ENCODE data around the gene PEX5L. TPM values are rescaled to one million over a fixed set of nuclear protein-coding genes. Genes with fewer than 3 reads are reported as not detected.

The PEX5L gene
- total RNA-seq, 1 experiment from 2014 or later, result not detected

DNA sequence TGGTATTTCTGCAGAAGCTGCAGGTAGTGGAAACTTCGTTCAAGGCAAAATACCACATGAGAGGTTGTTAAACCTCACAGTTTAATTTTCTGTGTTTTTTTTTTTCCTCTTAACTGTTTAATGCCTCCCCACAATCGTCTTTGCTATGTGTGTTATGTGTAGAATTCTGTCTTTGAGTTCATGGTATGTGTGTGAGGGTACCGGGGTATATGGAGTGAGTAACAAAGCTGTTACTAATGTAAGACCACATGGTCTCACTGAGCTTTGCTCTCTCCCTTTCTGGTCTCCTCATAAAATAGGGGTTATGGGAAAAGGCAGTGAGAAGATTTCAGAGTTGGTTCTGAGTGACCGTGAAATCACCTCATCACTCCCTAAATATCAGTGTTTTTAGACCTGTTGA lies 240.3 kb downstream of the PEX5L start:
- RAD21 ChIA-PET (ENCODE audit: low non-redundant PET in 1 of 2, low total read pairs in 2 of 2, uncharacterized antibody in 2 of 2, unreplicated experiment in 2 of 2), result no interaction called here
- Histone ChIP-seq H3K4me2 (ENCODE audit: low read length) (no peak overlapping the region), H3K4me1 (ENCODE audit: control insufficient read depth in 1 of 2, insufficient read depth in 2 of 2, low read length in 2 of 2) (no peaks in the 10 kb centered on the region), H3K79me2 (ENCODE audit: insufficient read depth, low read length) (no peaks in the 10 kb centered on the region), H2AFZ (ENCODE audit: low read depth, low read length, poor library complexity, severe bottlenecking) (no peak overlapping the region), H3K9me2 (ENCODE audit: insufficient read depth) (no peaks in the 10 kb centered on the region), H3K27ac (ENCODE audit: low read depth, low read length) (no peak overlapping the region), H3K4me3 (replicated peaks in 1 of 2; ENCODE audit: low read depth in 1 of 2, low read length in 2 of 2) (no peak overlapping the region), H3K9ac (ENCODE audit: low read length) (no peak overlapping the region), H3K9me3 (ENCODE audit: control insufficient read depth in 1 of 2, insufficient read depth in 1 of 2, low read depth in 1 of 2, low read length in 2 of 2) (no peaks in the 10 kb centered on the region), H4K20me1 (ENCODE audit: insufficient read depth) (no peaks in the 10 kb centered on the region), H3K27me3 (ENCODE audit: insufficient read depth, low read length) (no peaks in the 10 kb centered on the region), H3K36me3 (ENCODE audit: control insufficient read depth in 1 of 2, insufficient read depth in 2 of 2, low read length in 2 of 2) (no peaks in the 10 kb centered on the region)
- no peak for DNase-seq (ENCODE audit: low read depth, low spot score)
- intact Hi-C loops (cut with micrococcal nuclease), result no loop called here
- TF ChIP-seq, protein P1, sequence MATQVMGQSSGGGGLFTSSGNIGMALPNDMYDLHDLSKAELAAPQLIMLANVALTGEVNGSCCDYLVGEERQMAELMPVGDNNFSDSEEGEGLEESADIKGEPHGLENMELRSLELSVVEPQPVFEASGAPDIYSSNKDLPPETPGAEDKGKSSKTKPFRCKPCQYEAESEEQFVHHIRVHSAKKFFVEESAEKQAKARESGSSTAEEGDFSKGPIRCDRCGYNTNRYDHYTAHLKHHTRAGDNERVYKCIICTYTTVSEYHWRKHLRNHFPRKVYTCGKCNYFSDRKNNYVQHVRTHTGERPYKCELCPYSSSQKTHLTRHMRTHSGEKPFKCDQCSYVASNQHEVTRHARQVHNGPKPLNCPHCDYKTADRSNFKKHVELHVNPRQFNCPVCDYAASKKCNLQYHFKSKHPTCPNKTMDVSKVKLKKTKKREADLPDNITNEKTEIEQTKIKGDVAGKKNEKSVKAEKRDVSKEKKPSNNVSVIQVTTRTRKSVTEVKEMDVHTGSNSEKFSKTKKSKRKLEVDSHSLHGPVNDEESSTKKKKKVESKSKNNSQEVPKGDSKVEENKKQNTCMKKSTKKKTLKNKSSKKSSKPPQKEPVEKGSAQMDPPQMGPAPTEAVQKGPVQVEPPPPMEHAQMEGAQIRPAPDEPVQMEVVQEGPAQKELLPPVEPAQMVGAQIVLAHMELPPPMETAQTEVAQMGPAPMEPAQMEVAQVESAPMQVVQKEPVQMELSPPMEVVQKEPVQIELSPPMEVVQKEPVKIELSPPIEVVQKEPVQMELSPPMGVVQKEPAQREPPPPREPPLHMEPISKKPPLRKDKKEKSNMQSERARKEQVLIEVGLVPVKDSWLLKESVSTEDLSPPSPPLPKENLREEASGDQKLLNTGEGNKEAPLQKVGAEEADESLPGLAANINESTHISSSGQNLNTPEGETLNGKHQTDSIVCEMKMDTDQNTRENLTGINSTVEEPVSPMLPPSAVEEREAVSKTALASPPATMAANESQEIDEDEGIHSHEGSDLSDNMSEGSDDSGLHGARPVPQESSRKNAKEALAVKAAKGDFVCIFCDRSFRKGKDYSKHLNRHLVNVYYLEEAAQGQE (IDR thresholded peaks at IDR 0.05; ENCODE audit: low read depth), result no peak
- POLR2A ChIA-PET, result no interaction called here
- ATAC-seq, result no peak
- CTCF ChIA-PET, result no interaction called here
- no TSS peak for BruUV-seq (replicated peaks)

DNA sequence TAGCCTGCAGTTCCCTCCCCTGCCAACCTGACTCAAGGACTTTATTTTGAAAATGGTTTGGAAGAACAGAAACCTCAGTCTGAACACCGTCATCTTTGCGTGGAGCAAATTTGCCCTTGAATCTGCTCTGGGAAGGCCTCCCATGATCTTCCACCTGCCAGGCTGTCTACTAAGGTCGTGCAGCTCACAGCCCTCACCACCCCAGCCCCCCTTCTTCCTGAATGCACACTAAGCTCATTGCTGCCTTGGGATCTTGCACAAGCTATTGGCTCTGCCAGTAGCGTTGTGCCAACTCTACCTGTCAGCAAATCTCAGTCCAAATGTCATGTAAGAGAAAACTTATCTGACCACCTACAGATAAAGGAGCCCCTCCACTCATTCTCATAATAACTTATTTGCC lies 242.4 kb downstream of the PEX5L start:
- no peak overlapping the region for H3K9ac ChIP-seq (ENCODE audit: low read length)
- H2AFZ ChIP-seq (ENCODE audit: low read depth, low read length, poor library complexity, severe bottlenecking), result no peak overlapping the region
- CTCF ChIA-PET, result no interaction called here
- TF ChIP-seq, protein P1 (IDR thresholded peaks at IDR 0.05; ENCODE audit: low read depth), result no peak
- no peak for TF ChIP-seq POLR2AphosphoS5 (IDR thresholded peaks at IDR 0.05; ENCODE audit: low read depth, low read length)
- TF ChIP-seq SRF (IDR thresholded peaks at IDR 0.05; ENCODE audit: low read depth), result no peak
- no TSS peak for BruUV-seq (replicated peaks)
- no peak overlapping the region for H3K4me2 ChIP-seq (ENCODE audit: low read length)
- no peaks in the 10 kb centered on the region for H4K20me1 ChIP-seq (ENCODE audit: insufficient read depth)
- POLR2A ChIA-PET, result no interaction called here
- intact Hi-C loops (cut with micrococcal nuclease), result no loop called here
- no peak for ATAC-seq
- no peak for DNase-seq (ENCODE audit: low read depth, low spot score)
- RAD21 ChIA-PET (ENCODE audit: low non-redundant PET in 1 of 2, low total read pairs in 2 of 2, uncharacterized antibody in 2 of 2, unreplicated experiment in 2 of 2), result no interaction called here
- H3K79me2 ChIP-seq (ENCODE audit: insufficient read depth, low read length), result no peaks in the 10 kb centered on the region
- H3K9me3 ChIP-seq (ENCODE audit: control insufficient read depth in 1 of 2, insufficient read depth in 1 of 2, low read depth in 1 of 2, low read length in 2 of 2), result no peaks in the 10 kb centered on the region
- H3K9me2 ChIP-seq (ENCODE audit: insufficient read depth), result no peaks in the 10 kb centered on the region
- no peak overlapping the region for H3K4me3 ChIP-seq (replicated peaks in 1 of 2; ENCODE audit: low read depth in 1 of 2, low read length in 2 of 2)
- H3K27ac ChIP-seq (ENCODE audit: low read depth, low read length), result no peak overlapping the region
- H3K4me1 ChIP-seq (ENCODE audit: control insufficient read depth in 1 of 2, insufficient read depth in 2 of 2, low read length in 2 of 2), result no peaks in the 10 kb centered on the region
- no peaks in the 10 kb centered on the region for H3K36me3 ChIP-seq (ENCODE audit: control insufficient read depth in 1 of 2, insufficient read depth in 2 of 2, low read length in 2 of 2)
- H3K27me3 ChIP-seq (ENCODE audit: insufficient read depth, low read length), result no peaks in the 10 kb centered on the region

Measured in HCT116 (cell line).